HEK293 (cell line): ENCODE data around the gene THTPA.

Source experiments
- CTCF ChIA-PET: fragments of 350-600 bp; formaldehyde crosslinking; extraction: SDS; loops from one replicate; lab custom pipeline; 2021; ENCODE audit warnings: antibody characterized with exemption; lab: Yijun Ruan, JAX
- POLR2A ChIA-PET: fragments of 300-600 bp; formaldehyde crosslinking; extraction: SDS; loops from one replicate; lab custom pipeline; 2020; ENCODE audit warnings: antibody characterized with exemption, inconsistent platforms; lab: Yijun Ruan, JAX
- H3K27ac ChIP-seq: fragments of 200-500 bp; sonication (Bioruptor generic); 2 replicates; pipeline ENCODE4 v1.5.1; 2014; ENCODE audit warnings: low read depth, low read length, control low read depth, inconsistent platforms; ENCODE audit errors: extremely low read depth
- H3K36me3 ChIP-seq, 2 experiments: fragments of 200-500 bp in 1 of 2; sonication (Bioruptor generic) in 1 of 2; 1 replicate in 1 of 2; 2 replicates in 1 of 2; pipeline ENCODE4 v1.5.1; 2014 to 2017; ENCODE audit warnings: inconsistent platforms in 2 of 2, low read length in 2 of 2; ENCODE audit not compliant: control insufficient read depth in 2 of 2, insufficient read depth in 1 of 2
- H3K4me1 ChIP-seq: fragments of 200-500 bp; sonication (Bioruptor generic); 2 replicates; pipeline ENCODE4 v1.5.1; 2014; ENCODE audit warnings: mild to moderate bottlenecking, low read length, inconsistent platforms; ENCODE audit not compliant: control insufficient read depth, insufficient read depth
- H3K4me3 ChIP-seq: 2 replicates; pipeline ENCODE4 v1.5.1; 2011; ENCODE audit warnings: low read depth, mild to moderate bottlenecking, control low read depth, low read length, moderate library complexity
- H3K9me3 ChIP-seq: fragments of 200-500 bp; sonication (Bioruptor generic); 2 replicates; pipeline ENCODE4 v1.5.1; 2014; ENCODE audit warnings: low read depth, low read length, inconsistent platforms; ENCODE audit not compliant: control insufficient read depth, insufficient read depth
- ATF2 ChIP-seq: fragments of 450-650 bp; formaldehyde crosslinking; IDR thresholded peaks from 2 replicates; pipeline ENCODE4 v1.5.1; 2016; ENCODE audit warnings: missing biosample characterization, missing genetic modification characterization, low read depth
- HOXD13 ChIP-seq: sonication (generic); formaldehyde crosslinking; IDR thresholded peaks from 2 replicates; pipeline ENCODE4 v1.8.0; 2022; ENCODE audit warnings: missing genetic modification reagents, borderline replicate concordance
- IKZF3 ChIP-seq: fragments of 450-650 bp; IDR thresholded peaks from 2 replicates; pipeline ENCODE4 v1.5.0; 2018; ENCODE audit warnings: missing biosample characterization, mild to moderate bottlenecking, missing genetic modification characterization, moderate library complexity
- PATZ1 ChIP-seq: fragments of 450-650 bp; formaldehyde crosslinking; IDR thresholded peaks from 2 replicates; pipeline ENCODE4 v1.5.1; 2016; ENCODE audit warnings: missing biosample characterization, missing genetic modification characterization
- PRDM1 ChIP-seq: fragments of 450-650 bp; formaldehyde crosslinking; IDR thresholded peaks from 2 replicates; pipeline ENCODE4; 2016; ENCODE audit warnings: missing biosample characterization, missing genetic modification characterization
- PRDM10 ChIP-seq: fragments of 450-650 bp; formaldehyde crosslinking; IDR thresholded peaks from 2 replicates; pipeline ENCODE4 v1.5.1; 2016; ENCODE audit warnings: missing biosample characterization, missing genetic modification characterization
- SP2 ChIP-seq: fragments of 450-650 bp; formaldehyde crosslinking; IDR thresholded peaks from 2 replicates; pipeline ENCODE4 v1.5.1; 2016; ENCODE audit warnings: missing biosample characterization, missing genetic modification characterization
- SP7 ChIP-seq: fragments of 450-650 bp; formaldehyde crosslinking; IDR thresholded peaks from 2 replicates; pipeline ENCODE4 v1.5.1; 2016; ENCODE audit warnings: missing biosample characterization, missing genetic modification characterization
- WT1 ChIP-seq: fragments of 450-650 bp; formaldehyde crosslinking; IDR thresholded peaks from 2 replicates; pipeline ENCODE4 v1.5.1; 2016; ENCODE audit warnings: missing biosample characterization, missing genetic modification characterization
- ZBTB20 ChIP-seq: fragments of 450-650 bp; formaldehyde crosslinking; IDR thresholded peaks from 2 replicates; pipeline ENCODE4 v1.5.1; 2016; ENCODE audit warnings: missing biosample characterization, missing genetic modification characterization
- ZBTB21 ChIP-seq: fragments of 450-650 bp; formaldehyde crosslinking; IDR thresholded peaks from 2 replicates; pipeline ENCODE4 v1.5.1; 2017; ENCODE audit warnings: missing biosample characterization, missing genetic modification characterization
- ZBTB48 ChIP-seq: fragments of 450-650 bp; formaldehyde crosslinking; IDR thresholded peaks from 2 replicates; pipeline ENCODE4 v1.5.1; 2016; ENCODE audit warnings: missing biosample characterization, missing genetic modification characterization
- ZBTB7A ChIP-seq: fragments of 450-650 bp; formaldehyde crosslinking; IDR thresholded peaks from 2 replicates; pipeline ENCODE4 v1.5.1; 2016; ENCODE audit warnings: low read depth, missing biosample characterization, missing genetic modification characterization
- ZNF16 ChIP-seq: fragments of 450-650 bp; formaldehyde crosslinking; IDR thresholded peaks from 2 replicates; pipeline ENCODE4 v1.5.1; 2016; ENCODE audit warnings: low read depth, missing biosample characterization, missing genetic modification characterization
- ZNF248 ChIP-seq: fragments of 450-650 bp; formaldehyde crosslinking; IDR thresholded peaks from 2 replicates; pipeline ENCODE4 v1.5.1; 2017; ENCODE audit warnings: missing biosample characterization, missing genetic modification characterization
- ZNF366 ChIP-seq: fragments of 450-650 bp; formaldehyde crosslinking; conservative IDR thresholded peaks from 2 replicates; pipeline ENCODE4 v1.5.1; 2016; ENCODE audit warnings: missing biosample characterization, missing genetic modification characterization
- ZNF548 ChIP-seq: fragments of 450-650 bp; formaldehyde crosslinking; IDR thresholded peaks from 2 replicates; pipeline ENCODE4 v1.5.1; 2016; ENCODE audit warnings: missing biosample characterization, missing genetic modification characterization
- ZNF629 ChIP-seq: fragments of 450-650 bp; formaldehyde crosslinking; IDR thresholded peaks from 2 replicates; pipeline ENCODE4 v1.5.1; 2017; ENCODE audit warnings: missing biosample characterization, missing genetic modification characterization
- ZNF670 ChIP-seq: fragments of 450-650 bp; formaldehyde crosslinking; IDR thresholded peaks from 2 replicates; pipeline ENCODE4 v1.5.1; 2016; ENCODE audit warnings: missing biosample characterization, missing genetic modification characterization, low read depth
- ZNF776 ChIP-seq: fragments of 450-650 bp; formaldehyde crosslinking; IDR thresholded peaks from 2 replicates; pipeline ENCODE4 v1.5.0; 2017; ENCODE audit warnings: missing biosample characterization, missing genetic modification characterization, borderline replicate concordance

The THTPA gene

GRCh38 chr14:23546450-23547035, 9.5 kb upstream of the THTPA start (continued):
- no peak for TF ChIP-seq ZNF670

- Histone ChIP-seq H3K4me1 (peaks cover 16% of the 10 kb centered on the region), H3K36me3 (peaks cover 0 to 6% of the 10 kb centered on the region in 2 experiments; a peak in 1 of 3 replicates), H3K9me3 (no peaks in the 10 kb centered on the region), H3K4me3 (no peak overlapping the region), H3K27ac (no peak overlapping the region)
- POLR2A ChIA-PET = interaction anchor here (1.2 kb wide), 1 partner anchor 11 kb away, joined by 3 read pairs; no protein-coding TSS in a partner anchor
- peak; percentile 91 for TF ChIP-seq ZBTB48 (tag by site-specific recombination)
- TF ChIP-seq ZNF548 (tag by site-specific recombination) = peak; percentile 43; the same call in 1 of the 2 replicates
- 0 out of 2 replicates have a peak, but pooled peaks have one; percentile 8 for TF ChIP-seq PRDM1 (tag by site-specific recombination)
- no peak for TF ChIP-seq ZNF16 (tag by site-specific recombination)
- TF ChIP-seq ZBTB20 (tag by site-specific recombination) = peak; percentile 46; the same call in 1 of the 2 replicates
- TF ChIP-seq WT1 (tag by site-specific recombination) = no peak
- CTCF ChIA-PET = interaction anchor here (0.7 to 1.7 kb wide), 4 partner anchors 9 to 218 kb away, joined by 3 to 10 read pairs (median 4); no protein-coding TSS in a partner anchor
These were observed 8.1 kb upstream of the THTPA start for GRCh38 chr14:23547924-23548323.

- Histone ChIP-seq H3K4me1 (peaks cover 16% of the 10 kb centered on the region), H3K36me3 (no peaks in the 10 kb centered on the region), H3K9me3 (no peaks in the 10 kb centered on the region), H3K27ac (no peak overlapping the region), H3K4me3 (no peak overlapping the region)
- ChIA-PET POLR2A (interaction anchor here (1.2 kb wide), 1 partner anchor 11 kb away, joined by 3 read pairs; no protein-coding TSS in a partner anchor), CTCF (interaction anchor here (0.7 to 1.7 kb wide), 8 partner anchors 10 to 476 kb away, joined by 3 to 10 read pairs (median 3); no protein-coding TSS in a partner anchor)
- TF ChIP-seq PATZ1 (tag by site-specific recombination) = peak; percentile 35; the same call in 1 of the 2 replicates
- TF ChIP-seq ATF2 (tag by site-specific recombination) = peak; percentile 89
- no peak for TF ChIP-seq HOXD13 (CRISPR knock-in tag)
- TF ChIP-seq SP2 (tag by site-specific recombination) = peak; percentile 13; the same call in 1 of the 2 replicates
- TF ChIP-seq ZNF629 (tag by site-specific recombination) = peak; percentile 96
- no peak for TF ChIP-seq ZBTB7A (tag by site-specific recombination)
- peak; percentile 12; the same call in 1 of the 2 replicates for TF ChIP-seq ZBTB20 (tag by site-specific recombination)
- TF ChIP-seq ZBTB21 (tag by site-specific recombination) = peak; percentile 94
- peak; percentile 17; the same call in 1 of the 2 replicates for TF ChIP-seq SP7 (tag by site-specific recombination)
- TF ChIP-seq ZNF366 (tag by site-specific recombination) = peak; percentile 70
- TF ChIP-seq ZNF776 = no peak
- peak; percentile 58 for TF ChIP-seq WT1 (tag by site-specific recombination)
- no peak for TF ChIP-seq ZNF248 (tag by site-specific recombination)
- peak; percentile 86 for TF ChIP-seq PRDM10
- TF ChIP-seq IKZF3 (tag by site-specific recombination) = 0 out of 2 replicates have a peak, but pooled peaks have one; percentile 32
These were observed 7.4 kb upstream of the THTPA start for GRCh38 chr14:23548351-23549318.
